DOHH2 (cell line): ENCODE results near the gene TMED10.

ENCODE experiments used
- CTCF ChIP-seq: fragments of 200-600 bp; sonication (generic); IDR thresholded peaks from one replicate; pipeline ENCODE4 v1.5.1; 2014; ENCODE audit warnings: antibody characterized with exemption, mild to moderate bottlenecking, low read depth, low read length; ENCODE audit not compliant: poor library complexity, severe bottlenecking
- EZH2phosphoT487 ChIP-seq: fragments of 200-600 bp; sonication (generic); IDR thresholded peaks from 2 replicates; pipeline ENCODE4 v1.6.1; 2017; ENCODE audit warnings: borderline replicate concordance, mild to moderate bottlenecking, antibody characterized with exemption, low read length, moderate library complexity, mixed read lengths

- TF ChIP-seq CTCF = no peak
- no peak for TF ChIP-seq EZH2phosphoT487
Observed at GRCh38 chr14:75204116-75204515, 27.7 kb upstream of the TMED10 start.
